NCI-H2196 (cell line): ENCODE results near the gene NRXN3.

ENCODE experiments used
- DNase-seq: peaks from one replicate; lab custom pipeline; 2025; ENCODE audit not compliant: unreplicated experiment; lab: John Stamatoyannopoulos, UW

The NRXN3 gene

GRCh38 chr14:78319406-78319805 lies 149.2 kb downstream of the NRXN3 start:
- peak; percentile 46 for DNase-seq

- peak; percentile 64 for DNase-seq
These were observed 149.9 kb downstream of the NRXN3 start for GRCh38 chr14:78319887-78320635.

GRCh38 chr14:78324353-78324752 lies 154.2 kb downstream of the NRXN3 start:
- DNase-seq = no peak

GRCh38 chr14:78325911-78326310 lies 155.7 kb downstream of the NRXN3 start:
- no peak for DNase-seq

GRCh38 chr14:78327426-78328221 lies 157.5 kb downstream of the NRXN3 start:
- DNase-seq = no peak

- peak; percentile 17 for DNase-seq
These were observed 159.2 kb downstream of the NRXN3 start for GRCh38 chr14:78329371-78329770.

- no peak for DNase-seq
These were observed 165.4 kb downstream of the NRXN3 start for GRCh38 chr14:78335531-78335930.

- DNase-seq = no peak
These were observed 170.1 kb downstream of the NRXN3 start for GRCh38 chr14:78340250-78340649.

- peak; percentile 65 for DNase-seq
These were observed 171.7 kb downstream of the NRXN3 start for GRCh38 chr14:78341827-78342389.

GRCh38 chr14:78342879-78343278 lies 172.7 kb downstream of the NRXN3 start:
- no peak for DNase-seq

GRCh38 chr14:78344290-78344689 lies 174.1 kb downstream of the NRXN3 start:
- DNase-seq = no peak

- no peak for DNase-seq
These were observed 175.1 kb downstream of the NRXN3 start for GRCh38 chr14:78345131-78345744.

GRCh38 chr14:78346747-78347146 lies 176.6 kb downstream of the NRXN3 start:
- DNase-seq = no peak

GRCh38 chr14:78355109-78355508 lies 184.9 kb downstream of the NRXN3 start:
- no peak for DNase-seq

- DNase-seq = no peak
These were observed 186.2 kb downstream of the NRXN3 start for GRCh38 chr14:78356391-78356790.

- no peak for DNase-seq
These were observed 188.4 kb downstream of the NRXN3 start for GRCh38 chr14:78358591-78358990.

- DNase-seq = no peak
These were observed 189.4 kb downstream of the NRXN3 start for GRCh38 chr14:78359581-78359980.

GRCh38 chr14:78363008-78363407 lies 192.8 kb downstream of the NRXN3 start:
- peak; percentile 43 for DNase-seq

GRCh38 chr14:78367355-78367754 lies 197.2 kb downstream of the NRXN3 start:
- no peak for DNase-seq

GRCh38 chr14:78383060-78383459 lies 212.9 kb downstream of the NRXN3 start:
- no peak for DNase-seq

- no peak for DNase-seq
These were observed 228.0 kb downstream of the NRXN3 start for GRCh38 chr14:78398216-78398615.
